AG04450 (cell line): Measurements from ENCODE around the gene RNF111. TPM values are rescaled to one million over a fixed set of nuclear protein-coding genes. Genes with fewer than 3 reads are reported as not detected.
A peak's percentile ranks its signal among the peaks of the same experiment; 100 is the strongest.

Experiments
- CTCF ChIA-PET: fragments of 300-600, 350-600 bp; formaldehyde crosslinking; extraction: SDS; loops from one replicate; lab custom pipeline; 2022; ENCODE audit warnings: antibody characterized with exemption, inconsistent platforms; lab: Charles Lee
- POLR2A ChIA-PET: fragments of 350-600 bp; formaldehyde crosslinking; extraction: SDS; loops from one replicate; lab custom pipeline; 2021; ENCODE audit warnings: antibody characterized with exemption, inconsistent platforms; lab: Yijun Ruan, JAX
- DNase-seq: peaks from one replicate; pipeline ENCODE4 v3.0.0-alpha.2; 2011; ENCODE audit warnings: low read depth, low spot score
- H3K27ac ChIP-seq: one replicate; pipeline ENCODE4 v1.5.1; 2012; ENCODE audit warnings: low read depth, low read length, control low read depth
- H3K27me3 ChIP-seq: one replicate; pipeline ENCODE4 v1.6.0; 2012; ENCODE audit warnings: low read length; ENCODE audit not compliant: control insufficient read depth, insufficient read depth
- H3K4me3 ChIP-seq: 2 replicates; pipeline ENCODE4 v1.5.1; 2011; ENCODE audit warnings: mild to moderate bottlenecking, low read depth, low read length, control low read depth
- H3K9me3 ChIP-seq: 2 replicates; pipeline ENCODE4 v1.5.1; 2012; ENCODE audit warnings: low read length; ENCODE audit not compliant: control insufficient read depth, insufficient read depth
- polyA plus RNA-seq: library from polyadenylated mRNA; depleted of rRNA; stranded (reverse); fragments of >200 nt; gene quantifications from 2 replicates; pipeline ENCODE4 v1.2.3, GENCODE V29; 2011
- TF ChIP-seq, protein P1 (sequence below): IDR thresholded peaks from 2 replicates; pipeline ENCODE4 v1.5.1; 2011; ENCODE audit warnings: low read depth, low read length, control low read depth, inconsistent platforms

The RNF111 gene
- polyA plus RNA-seq, 1 experiment: 24.4 TPM

DNA sequence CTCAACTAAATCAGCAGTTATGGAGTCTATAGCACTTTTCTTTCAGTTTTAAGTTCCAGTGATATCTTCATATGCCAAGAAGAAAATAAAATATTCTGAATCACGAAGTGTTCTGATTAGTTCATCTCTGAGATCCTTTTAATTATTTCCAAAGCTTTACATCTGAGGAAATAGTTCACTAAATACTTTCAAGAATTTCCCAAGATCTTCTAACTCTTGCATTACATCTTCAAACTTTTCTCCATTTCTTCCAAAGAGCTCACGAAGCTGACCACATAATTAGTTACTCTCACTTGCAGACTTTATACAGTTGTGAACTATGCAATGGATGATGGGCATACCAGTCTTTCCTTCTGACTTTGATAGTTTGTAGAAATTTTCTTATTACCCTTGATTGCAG, 4.2 kb upstream of the RNF111 start:
- TF ChIP-seq, protein P1, sequence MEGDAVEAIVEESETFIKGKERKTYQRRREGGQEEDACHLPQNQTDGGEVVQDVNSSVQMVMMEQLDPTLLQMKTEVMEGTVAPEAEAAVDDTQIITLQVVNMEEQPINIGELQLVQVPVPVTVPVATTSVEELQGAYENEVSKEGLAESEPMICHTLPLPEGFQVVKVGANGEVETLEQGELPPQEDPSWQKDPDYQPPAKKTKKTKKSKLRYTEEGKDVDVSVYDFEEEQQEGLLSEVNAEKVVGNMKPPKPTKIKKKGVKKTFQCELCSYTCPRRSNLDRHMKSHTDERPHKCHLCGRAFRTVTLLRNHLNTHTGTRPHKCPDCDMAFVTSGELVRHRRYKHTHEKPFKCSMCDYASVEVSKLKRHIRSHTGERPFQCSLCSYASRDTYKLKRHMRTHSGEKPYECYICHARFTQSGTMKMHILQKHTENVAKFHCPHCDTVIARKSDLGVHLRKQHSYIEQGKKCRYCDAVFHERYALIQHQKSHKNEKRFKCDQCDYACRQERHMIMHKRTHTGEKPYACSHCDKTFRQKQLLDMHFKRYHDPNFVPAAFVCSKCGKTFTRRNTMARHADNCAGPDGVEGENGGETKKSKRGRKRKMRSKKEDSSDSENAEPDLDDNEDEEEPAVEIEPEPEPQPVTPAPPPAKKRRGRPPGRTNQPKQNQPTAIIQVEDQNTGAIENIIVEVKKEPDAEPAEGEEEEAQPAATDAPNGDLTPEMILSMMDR: no peak
- CTCF ChIA-PET: interaction anchor here (0.6 to 2.5 kb wide), 3 partner anchors 58 to 546 kb away, joined by 3 to 8 read pairs (median 4); no protein-coding TSS in a partner anchor
- H3K27me3 ChIP-seq: no peaks in the 10 kb centered on the region
- no peak overlapping the region for H3K4me3 ChIP-seq
- POLR2A ChIA-PET: no interaction called here
- no peak for DNase-seq
- no peaks in the 10 kb centered on the region; the same call in 1 of the 2 replicates for H3K9me3 ChIP-seq
- H3K27ac ChIP-seq: no peak overlapping the region

DNA sequence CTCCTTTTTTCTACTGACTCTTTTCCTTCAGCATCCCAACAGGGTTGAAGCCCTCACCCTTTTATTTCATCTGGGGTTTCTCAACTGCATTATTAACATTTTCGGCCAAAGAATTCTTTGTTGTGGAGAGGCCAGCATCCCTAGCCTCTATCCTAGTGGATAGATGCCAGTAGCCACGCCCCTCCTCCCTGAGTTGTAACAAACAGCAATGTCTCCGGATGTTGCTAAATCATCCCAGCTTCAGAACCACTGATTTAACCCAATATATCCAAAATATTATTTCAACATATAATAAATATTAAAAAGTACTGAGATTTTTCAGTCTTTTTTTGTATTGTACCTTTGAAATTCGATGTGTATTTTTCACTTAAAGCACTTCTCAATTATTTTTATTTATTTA, 2.0 kb upstream of the RNF111 start:
- no peak for DNase-seq
- TF ChIP-seq, protein P1: no peak
- POLR2A ChIA-PET: no interaction called here
- Histone ChIP-seq H3K4me3 (no peak overlapping the region), H3K27me3 (no peaks in the 10 kb centered on the region), H3K9me3 (no peaks in the 10 kb centered on the region; the same call in 1 of the 2 replicates), H3K27ac (no peak overlapping the region)
- CTCF ChIA-PET: no interaction called here

DNA sequence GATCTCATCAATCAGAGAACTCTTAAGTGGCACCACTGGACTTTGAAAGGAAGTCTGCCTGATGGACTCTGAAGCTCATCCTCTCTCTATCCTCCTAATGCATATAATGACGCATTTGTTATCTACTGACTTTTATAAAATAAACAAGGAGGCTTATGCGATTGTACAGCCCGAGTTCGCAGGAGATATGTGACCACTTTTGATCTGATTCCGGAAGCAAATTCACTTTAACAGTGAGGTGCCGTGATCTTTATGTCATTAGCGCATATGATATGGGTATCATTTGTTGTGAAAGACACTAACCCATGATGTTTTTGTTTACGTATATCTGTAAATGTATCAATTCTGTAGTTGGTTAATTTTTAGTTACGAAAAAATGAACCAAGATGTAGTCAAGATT, 427 bp upstream of the RNF111 start:
- H3K27ac ChIP-seq: no peak overlapping the region
- peak overlapping the region; percentile 99 for H3K4me3 ChIP-seq
- ChIA-PET POLR2A (interaction anchor here (0.7 kb wide), 1 partner anchor 542 kb away, joined by 3 read pairs; no protein-coding TSS in a partner anchor), CTCF (interaction anchor here (0.6 to 1.0 kb wide), 3 partner anchors 139 to 917 kb away, joined by 3 read pairs; no protein-coding TSS in a partner anchor)
- H3K27me3 ChIP-seq: no peaks in the 10 kb centered on the region
- no peak for DNase-seq
- H3K9me3 ChIP-seq: no peaks in the 10 kb centered on the region; the same call in 1 of the 2 replicates
- TF ChIP-seq, protein P1: no peak

DNA sequence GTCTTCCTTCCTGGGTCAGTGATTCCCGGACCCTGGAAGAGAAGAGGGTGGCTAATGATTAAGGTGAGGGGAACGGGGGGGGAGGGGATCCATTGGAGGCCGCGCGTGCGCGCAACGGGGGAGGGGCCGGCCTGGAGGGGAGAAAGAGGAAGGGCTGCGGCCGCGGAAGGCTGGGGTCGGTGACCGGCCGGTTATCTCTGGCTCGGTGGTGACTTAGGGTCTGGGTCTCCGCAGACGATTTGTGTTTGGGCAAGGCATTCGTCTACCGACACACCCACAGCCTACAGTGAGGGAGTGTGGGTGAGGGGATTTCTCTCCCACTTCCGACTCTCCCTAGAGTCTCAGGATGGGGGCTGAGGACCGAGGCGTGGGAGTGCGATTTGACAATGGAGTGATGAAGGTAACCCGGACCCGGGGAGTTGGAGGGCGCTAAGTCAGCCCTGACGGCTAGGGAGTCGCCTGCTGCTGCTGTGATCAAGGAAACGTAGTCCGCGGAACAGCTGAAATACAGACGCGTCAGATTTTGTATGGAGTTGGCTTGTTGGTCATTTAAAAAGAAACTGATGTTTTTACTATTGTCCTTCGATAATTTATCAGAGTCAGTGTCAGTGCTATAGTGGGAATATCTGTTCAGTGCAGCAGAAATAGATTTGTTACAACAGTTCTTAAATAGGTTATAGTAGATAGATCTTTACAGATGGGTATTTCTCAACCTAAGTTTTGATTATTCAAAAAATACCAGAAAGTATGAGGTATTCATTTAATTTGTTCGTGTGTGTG, 733 bp downstream of the RNF111 start:
- ChIA-PET CTCF (no interaction called here), POLR2A (no interaction called here)
- H3K27ac ChIP-seq: peak overlapping the region; percentile 77
- H3K27me3 ChIP-seq: no peaks in the 10 kb centered on the region
- DNase-seq: no peak
- H3K4me3 ChIP-seq: peak overlapping the region; percentile 99
- no peaks in the 10 kb centered on the region; the same call in 1 of the 2 replicates for H3K9me3 ChIP-seq
- TF ChIP-seq, protein P1: no peak

DNA sequence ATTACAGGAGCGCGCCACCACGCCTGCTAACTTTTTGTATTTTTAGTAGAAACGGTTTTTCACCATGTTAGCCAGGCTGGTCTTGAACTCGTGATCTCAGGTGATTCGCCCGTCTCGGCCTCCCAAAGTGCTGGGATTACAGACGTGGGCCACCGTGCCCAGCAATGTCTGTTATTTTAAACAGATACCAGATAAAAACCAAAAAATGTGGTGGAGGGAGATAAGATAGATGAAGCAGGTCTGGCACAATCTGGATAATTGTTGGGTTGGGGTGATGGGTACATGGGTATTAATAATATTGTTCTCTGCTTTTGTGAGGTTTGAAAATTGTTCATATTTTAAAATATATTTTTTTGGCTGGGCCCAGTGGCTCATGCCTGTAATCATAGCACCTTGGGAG, 4.7 kb downstream of the RNF111 start:
- CTCF ChIA-PET: no interaction called here
- no peak overlapping the region for H3K4me3 ChIP-seq

More for the DNA sequence above, 4.7 kb downstream of the RNF111 start:
- no peaks in the 10 kb centered on the region; the same call in 1 of the 2 replicates for H3K9me3 ChIP-seq
- no peak overlapping the region for H3K27ac ChIP-seq
- no peak for DNase-seq
- POLR2A ChIA-PET: no interaction called here
- TF ChIP-seq, protein P1: no peak
- H3K27me3 ChIP-seq: no peaks in the 10 kb centered on the region
